Progenitor cell of endocrine pancreas (in vitro differentiated cells): Measurements from ENCODE around the gene BCAT1. TPM values are rescaled to one million over a fixed set of nuclear protein-coding genes. Genes with fewer than 3 reads are reported as not detected.

Experiments used
- DNase-seq: peaks from one replicate; pipeline ENCODE4 v3.0.0; 2021; ENCODE audit warnings: low spot score; ENCODE audit not compliant: unreplicated experiment
- H3K27ac Mint-ChIP-seq: 2 replicates; pipeline ENCODE4 v1.8.0; 2021; ENCODE audit warnings: mild to moderate bottlenecking, moderate library complexity, mixed read lengths
- H3K27me3 Mint-ChIP-seq: 2 replicates; pipeline ENCODE4 v1.8.0; 2021; ENCODE audit warnings: mixed read lengths
- H3K36me3 Mint-ChIP-seq: 2 replicates; pipeline ENCODE4 v1.8.0; 2022; ENCODE audit warnings: mixed read lengths; ENCODE audit not compliant: insufficient read depth
- H3K4me1 Mint-ChIP-seq: 2 replicates; pipeline ENCODE4 v1.8.0; 2021; ENCODE audit warnings: low read depth, mixed read lengths
- H3K4me3 Mint-ChIP-seq: 2 replicates; pipeline ENCODE4 v1.8.0; 2021; ENCODE audit warnings: low read depth, mild to moderate bottlenecking, moderate library complexity, mixed read lengths
- H3K9me3 Mint-ChIP-seq: 2 replicates; pipeline ENCODE4 v1.8.0; 2021; ENCODE audit warnings: low read depth, mixed read lengths
- total RNA-seq: library from RNA; stranded (reverse); gene quantifications from 2 replicates; pipeline ENCODE4 v1.2.1, GENCODE V29; 2021
- TF ChIP-seq, protein P1 (sequence below): fragments of 200-600 bp; sonication (generic); IDR thresholded peaks from one replicate; pipeline ENCODE4 v1.5.0; 2021; ENCODE audit warnings: antibody characterized with exemption, mild to moderate bottlenecking; ENCODE audit not compliant: unreplicated experiment

Gene BCAT1
- total RNA-seq, 1 donor from 2014 or later, result 52.9 TPM

DNA sequence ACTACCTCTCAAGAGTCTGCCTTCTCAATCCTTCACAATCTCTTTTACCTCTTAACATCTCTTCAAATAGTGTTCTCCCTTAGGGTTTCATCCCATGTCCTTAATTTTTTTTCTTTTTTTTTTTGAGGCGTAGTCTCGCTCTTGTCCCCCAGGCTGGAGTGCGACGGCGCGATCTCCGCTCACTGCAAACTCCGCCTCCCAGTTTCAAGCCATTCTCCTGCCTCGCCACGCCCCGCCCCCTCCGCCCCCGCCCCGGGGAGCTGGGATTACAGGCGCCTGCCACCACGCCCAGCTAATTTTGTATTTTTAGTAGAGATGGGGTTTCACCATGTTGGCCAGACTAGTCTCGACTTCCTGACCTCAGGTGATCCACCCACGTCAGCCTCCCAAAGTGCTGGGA, 7.0 kb upstream of the BCAT1 start:
- H3K36me3 Mint-ChIP-seq, result no peaks in the 10 kb centered on the region
- H3K9me3 Mint-ChIP-seq, result no peaks in the 10 kb centered on the region
- TF ChIP-seq, protein P1, sequence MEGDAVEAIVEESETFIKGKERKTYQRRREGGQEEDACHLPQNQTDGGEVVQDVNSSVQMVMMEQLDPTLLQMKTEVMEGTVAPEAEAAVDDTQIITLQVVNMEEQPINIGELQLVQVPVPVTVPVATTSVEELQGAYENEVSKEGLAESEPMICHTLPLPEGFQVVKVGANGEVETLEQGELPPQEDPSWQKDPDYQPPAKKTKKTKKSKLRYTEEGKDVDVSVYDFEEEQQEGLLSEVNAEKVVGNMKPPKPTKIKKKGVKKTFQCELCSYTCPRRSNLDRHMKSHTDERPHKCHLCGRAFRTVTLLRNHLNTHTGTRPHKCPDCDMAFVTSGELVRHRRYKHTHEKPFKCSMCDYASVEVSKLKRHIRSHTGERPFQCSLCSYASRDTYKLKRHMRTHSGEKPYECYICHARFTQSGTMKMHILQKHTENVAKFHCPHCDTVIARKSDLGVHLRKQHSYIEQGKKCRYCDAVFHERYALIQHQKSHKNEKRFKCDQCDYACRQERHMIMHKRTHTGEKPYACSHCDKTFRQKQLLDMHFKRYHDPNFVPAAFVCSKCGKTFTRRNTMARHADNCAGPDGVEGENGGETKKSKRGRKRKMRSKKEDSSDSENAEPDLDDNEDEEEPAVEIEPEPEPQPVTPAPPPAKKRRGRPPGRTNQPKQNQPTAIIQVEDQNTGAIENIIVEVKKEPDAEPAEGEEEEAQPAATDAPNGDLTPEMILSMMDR, result no peak
- no peak overlapping the region for H3K27ac Mint-ChIP-seq
- H3K4me3 Mint-ChIP-seq, result no peak overlapping the region
- peaks cover 7% of the 10 kb centered on the region for H3K4me1 Mint-ChIP-seq
- no peak for DNase-seq
- H3K27me3 Mint-ChIP-seq, result peaks cover 18% of the 10 kb centered on the region

DNA sequence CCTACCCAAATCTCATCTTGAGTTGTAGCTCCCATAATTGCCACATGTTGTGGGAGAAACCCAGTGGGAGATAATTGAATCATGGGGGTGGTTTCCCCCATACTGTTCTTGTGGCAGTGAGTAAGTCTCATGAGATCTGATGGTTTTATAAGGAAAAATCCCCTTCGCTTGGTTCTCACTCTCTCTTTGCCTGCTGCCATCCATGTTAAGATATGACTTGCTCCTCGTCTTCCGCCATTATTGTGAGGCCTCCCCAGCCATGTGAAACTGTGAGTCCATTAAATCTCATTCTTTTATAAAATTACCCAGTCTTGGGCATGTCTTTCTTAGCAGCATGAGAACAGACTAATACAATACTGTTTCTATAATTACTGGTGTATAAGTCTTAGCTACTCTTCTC, 6.5 kb upstream of the BCAT1 start:
- Mint-ChIP-seq H3K27me3 (peaks cover 21% of the 10 kb centered on the region), H3K9me3 (no peaks in the 10 kb centered on the region), H3K4me3 (no peak overlapping the region), H3K36me3 (no peaks in the 10 kb centered on the region), H3K4me1 (peaks cover 7% of the 10 kb centered on the region), H3K27ac (no peak overlapping the region)
- no peak for DNase-seq
- TF ChIP-seq, protein P1, result no peak

DNA sequence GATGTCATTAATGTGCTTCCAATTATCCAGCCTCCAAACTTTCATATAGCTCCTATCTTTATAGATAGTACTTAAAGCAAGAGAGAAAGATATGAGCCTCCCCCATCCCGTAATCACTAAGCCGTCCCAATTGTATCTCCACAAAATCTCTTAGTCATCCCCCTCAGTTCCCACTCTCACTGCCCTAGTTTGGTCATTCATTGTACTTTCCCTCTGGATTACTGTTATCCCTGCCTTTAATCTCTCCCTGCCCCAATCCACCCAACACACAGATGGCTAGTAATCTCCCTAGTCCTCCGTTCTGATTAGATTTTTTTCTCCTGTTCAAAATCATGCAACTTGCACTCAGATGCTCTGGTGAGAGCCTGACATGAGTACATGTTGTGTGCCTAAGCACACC, 5.4 kb upstream of the BCAT1 start:
- TF ChIP-seq, protein P1, result no peak
- peaks cover 12% of the 10 kb centered on the region for H3K4me1 Mint-ChIP-seq
- H3K27me3 Mint-ChIP-seq, result peaks cover 25% of the 10 kb centered on the region
- H3K9me3 Mint-ChIP-seq, result no peaks in the 10 kb centered on the region
- no peaks in the 10 kb centered on the region for H3K36me3 Mint-ChIP-seq
- no peak overlapping the region for H3K27ac Mint-ChIP-seq
- DNase-seq, result no peak
- no peak overlapping the region for H3K4me3 Mint-ChIP-seq

DNA sequence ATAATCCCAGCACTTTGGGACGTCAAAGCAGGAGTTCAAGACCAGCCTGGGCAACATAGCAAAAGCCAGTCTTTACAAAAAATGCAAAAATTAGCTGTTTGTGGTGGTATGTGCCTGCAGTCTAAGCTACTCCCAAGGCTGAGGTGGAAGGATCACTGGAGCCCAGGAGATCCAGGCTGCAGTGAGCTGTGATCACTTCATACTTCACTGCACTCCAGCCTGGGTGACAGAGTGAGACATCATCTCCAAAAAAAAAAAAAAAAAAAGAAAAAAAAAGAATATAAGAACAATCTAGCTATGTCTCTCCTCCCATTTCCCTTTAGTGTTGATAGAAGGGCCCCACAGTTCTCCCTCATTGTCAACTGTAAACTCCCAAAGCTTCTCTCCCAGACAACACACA, 3.5 kb upstream of the BCAT1 start:
- H3K27me3 Mint-ChIP-seq, result peaks cover 42% of the 10 kb centered on the region
- H3K4me3 Mint-ChIP-seq, result no peak overlapping the region
- H3K4me1 Mint-ChIP-seq, result peaks cover 29% of the 10 kb centered on the region
- H3K27ac Mint-ChIP-seq, result no peak overlapping the region
- DNase-seq, result no peak
- TF ChIP-seq, protein P1, result no peak
- H3K9me3 Mint-ChIP-seq, result no peaks in the 10 kb centered on the region
- H3K36me3 Mint-ChIP-seq, result no peaks in the 10 kb centered on the region

DNA sequence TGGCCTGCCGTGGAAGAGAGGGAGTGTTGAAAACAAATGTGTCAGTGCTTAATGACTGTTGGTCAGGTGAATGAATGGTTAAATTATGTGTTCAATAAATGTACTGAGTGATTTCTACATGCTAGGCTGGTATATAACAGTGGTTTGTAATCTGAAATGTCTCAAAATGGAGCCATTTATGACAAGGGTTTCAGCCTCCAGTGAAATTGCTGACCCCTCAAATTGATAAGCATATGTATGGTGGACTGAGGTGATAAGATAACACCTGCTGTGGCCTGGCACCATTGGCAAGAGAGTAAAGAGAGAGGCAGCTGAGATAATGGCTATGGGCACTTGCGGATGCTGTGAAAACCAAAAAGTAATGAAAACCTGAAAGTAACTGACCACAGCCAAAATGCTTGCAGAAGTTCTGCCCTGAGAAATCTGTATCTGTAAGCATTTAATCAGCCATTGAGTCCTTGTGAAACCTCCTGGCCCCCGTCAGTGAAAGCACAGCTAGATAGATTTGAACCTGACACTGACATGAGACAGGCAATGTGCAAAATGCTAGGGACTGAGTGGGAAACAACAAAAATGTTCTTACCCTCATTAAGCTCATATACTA, 1.4 kb upstream of the BCAT1 start:
- Mint-ChIP-seq H3K27me3 (peaks cover 46% of the 10 kb centered on the region), H3K4me3 (no peak overlapping the region), H3K36me3 (no peaks in the 10 kb centered on the region), H3K4me1 (peaks cover 35% of the 10 kb centered on the region), H3K9me3 (no peaks in the 10 kb centered on the region), H3K27ac (no peak overlapping the region)
- no peak for DNase-seq
- TF ChIP-seq, protein P1, result no peak
